HK-2 (cell line): Measurements from ENCODE around the gene FBXW11.
"Not testable (repeated sequence)": the region's sequence is repeated elsewhere in the genome, so short reads cannot be mapped to it uniquely, and the experiment has no call there.

Experiments
- DNase-seq: peaks from one replicate; pipeline ENCODE4 v3.0.0-alpha.2; 2018; ENCODE audit not compliant: unreplicated experiment

Gene FBXW11

DNA sequence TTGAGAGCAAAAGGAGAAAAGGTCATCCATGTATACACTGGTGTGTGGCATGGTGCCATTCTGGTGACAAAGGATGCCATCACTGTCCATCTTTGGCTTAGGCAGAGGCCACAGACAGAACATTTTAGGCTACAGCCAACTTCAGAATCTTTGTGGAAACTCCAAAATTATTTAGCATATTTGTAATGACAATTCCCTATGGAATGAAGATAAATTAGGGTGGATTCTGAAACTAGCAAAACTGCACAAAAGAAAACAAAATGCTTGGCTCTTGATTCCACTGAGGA, 92.5 kb downstream of the FBXW11 start:
- DNase-seq, result no peak

DNA sequence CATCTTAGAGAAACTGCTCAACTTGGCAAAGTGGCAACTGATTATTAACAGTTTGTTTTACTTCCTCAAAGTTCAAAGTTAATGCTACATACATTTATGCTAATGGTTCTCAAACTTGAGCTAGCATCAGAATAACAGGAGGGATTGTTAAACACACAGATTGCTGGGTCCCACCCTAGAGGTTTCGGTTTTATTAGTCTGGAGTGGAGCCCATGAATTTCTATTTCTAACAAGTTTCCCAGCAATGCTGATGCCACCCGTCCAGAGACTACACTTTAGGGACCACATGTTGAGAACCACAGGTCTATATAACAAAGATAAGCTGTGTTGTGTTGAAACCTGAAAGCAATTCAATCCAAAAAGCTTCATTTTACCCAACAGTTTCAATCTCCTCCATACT, 95.3 kb downstream of the FBXW11 start:
- no peak for DNase-seq

DNA sequence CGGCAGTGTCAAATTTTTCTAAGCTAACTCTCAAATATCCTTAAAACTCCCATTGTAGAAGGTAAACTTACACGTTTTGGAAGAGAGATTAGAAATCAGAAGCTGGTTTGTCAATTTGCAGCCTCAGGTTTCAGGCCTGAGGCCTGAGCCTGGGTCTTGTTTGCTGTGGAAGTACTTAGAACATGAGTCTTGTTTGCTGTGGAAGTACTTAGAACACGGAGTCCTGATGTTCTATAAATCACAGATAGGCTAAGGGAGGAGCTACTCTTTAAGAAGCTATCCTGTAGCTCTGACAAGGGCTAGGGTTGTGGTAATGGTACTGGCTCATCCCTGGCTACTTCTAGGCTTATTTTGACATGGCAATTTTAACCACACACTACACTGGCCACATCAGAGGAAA, 97.8 kb downstream of the FBXW11 start:
- no peak for DNase-seq

GRCh38 chr5:171907725-171908343, 98.6 kb downstream of the FBXW11 start:
- DNase-seq, result no peak

DNA sequence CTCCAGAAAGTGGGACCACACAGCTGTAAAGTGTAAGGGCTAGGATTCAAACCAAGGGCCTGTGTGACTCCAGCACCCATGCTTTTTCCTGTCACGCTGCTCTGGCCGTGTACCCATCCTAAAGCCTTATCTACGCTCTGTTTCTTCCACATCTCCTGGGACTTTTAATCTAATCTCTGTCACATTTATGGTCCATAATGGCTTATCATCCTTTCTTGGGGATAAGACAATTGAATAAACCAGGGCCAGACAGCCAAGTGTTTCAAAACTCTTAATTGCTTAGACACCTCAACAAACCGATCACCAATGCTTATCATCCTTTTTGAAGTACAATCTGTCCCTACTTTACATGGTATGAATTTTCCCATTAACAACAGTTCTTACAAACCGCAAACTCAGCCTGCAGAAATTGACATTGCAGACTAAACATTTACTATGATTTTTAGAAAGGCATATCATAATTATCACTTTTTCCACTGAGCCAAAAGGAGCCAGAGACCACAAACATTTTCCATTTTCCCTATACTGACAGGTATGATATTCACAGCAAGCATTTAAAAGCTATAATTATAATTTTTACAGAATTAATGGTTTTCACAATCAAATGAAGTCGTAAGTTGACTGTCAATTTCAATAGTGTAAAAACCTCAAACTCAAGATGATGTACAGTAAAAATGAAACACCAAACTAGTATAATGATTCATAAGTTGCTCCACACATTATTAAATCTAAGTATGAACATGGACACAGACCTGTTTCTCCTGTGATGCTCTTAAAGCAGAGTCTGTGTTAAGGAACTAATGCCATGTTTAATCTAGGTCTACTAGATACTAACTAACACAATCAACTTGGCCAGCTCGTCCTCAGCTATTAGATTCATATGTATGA, 99.5 kb downstream of the FBXW11 start:
- no peak for DNase-seq

DNA sequence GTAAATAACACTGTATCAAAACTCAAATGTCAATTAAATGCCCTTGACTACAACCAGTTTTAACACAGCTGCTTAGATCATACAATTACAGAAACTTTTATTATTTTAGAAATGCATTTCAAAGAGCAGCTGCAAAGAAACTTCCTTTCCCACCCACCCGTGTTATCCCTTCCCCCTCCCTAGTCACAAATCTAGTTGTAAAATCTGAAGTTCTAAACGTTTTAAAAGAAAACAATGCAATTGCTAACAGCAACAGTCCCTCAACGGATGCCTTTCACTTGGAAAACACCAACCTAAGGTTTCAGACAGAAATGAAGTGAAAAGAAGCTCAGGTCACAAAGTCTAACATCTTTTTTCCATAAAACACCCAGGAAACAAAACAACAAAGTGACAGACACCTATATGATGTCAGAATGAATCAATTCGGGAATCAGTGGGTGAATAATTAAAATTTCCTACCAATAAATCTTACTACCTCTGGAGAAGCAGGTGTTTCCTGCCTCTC, 100.3 kb downstream of the FBXW11 start:
- DNase-seq, result no peak

DNA sequence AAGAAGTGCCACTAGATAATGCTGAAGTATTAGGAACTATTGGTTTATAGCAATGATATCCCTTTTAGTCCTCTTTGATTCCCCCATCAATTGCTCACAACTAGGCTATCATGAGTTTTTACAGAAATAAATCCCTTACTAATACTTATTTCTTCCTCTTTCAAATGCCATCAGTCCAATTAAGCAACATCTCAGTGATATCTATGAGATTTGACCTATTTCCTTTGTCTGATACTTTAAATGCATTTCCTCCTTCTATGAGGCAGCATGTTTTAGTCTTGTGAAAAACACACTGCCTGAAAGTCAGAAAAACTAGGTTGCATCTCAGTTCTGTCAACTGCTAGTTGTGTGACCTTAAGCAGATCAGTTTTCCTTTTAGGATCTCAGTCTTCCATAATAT, 101.6 kb downstream of the FBXW11 start:
- DNase-seq, result no peak

DNA sequence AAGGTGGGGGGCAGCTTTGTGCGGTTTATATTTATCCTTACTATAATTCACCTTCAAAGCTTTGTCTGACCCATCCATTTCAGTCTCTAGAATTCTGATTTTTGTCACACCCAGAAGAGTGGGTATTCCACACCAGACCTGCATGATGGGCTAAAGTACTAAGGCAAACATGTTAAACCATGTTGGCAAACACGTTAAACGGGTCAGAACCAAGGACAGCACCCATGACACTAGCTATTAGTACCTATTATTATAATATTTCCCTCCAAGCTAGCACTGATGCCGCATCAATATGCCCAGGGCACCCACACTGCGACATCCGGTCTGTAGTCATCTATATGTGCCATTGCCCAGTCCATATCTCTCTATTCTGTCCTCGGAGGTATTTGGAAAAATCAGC, 104.7 kb downstream of the FBXW11 start:
- no peak for DNase-seq

GRCh38 chr5:171899792-171900191, 106.6 kb downstream of the FBXW11 start:
- no peak for DNase-seq

- no peak for DNase-seq
These were observed 107.6 kb downstream of the FBXW11 start for GRCh38 chr5:171898879-171899278.

GRCh38 chr5:171898386-171898785, 108.1 kb downstream of the FBXW11 start:
- no peak for DNase-seq

DNA sequence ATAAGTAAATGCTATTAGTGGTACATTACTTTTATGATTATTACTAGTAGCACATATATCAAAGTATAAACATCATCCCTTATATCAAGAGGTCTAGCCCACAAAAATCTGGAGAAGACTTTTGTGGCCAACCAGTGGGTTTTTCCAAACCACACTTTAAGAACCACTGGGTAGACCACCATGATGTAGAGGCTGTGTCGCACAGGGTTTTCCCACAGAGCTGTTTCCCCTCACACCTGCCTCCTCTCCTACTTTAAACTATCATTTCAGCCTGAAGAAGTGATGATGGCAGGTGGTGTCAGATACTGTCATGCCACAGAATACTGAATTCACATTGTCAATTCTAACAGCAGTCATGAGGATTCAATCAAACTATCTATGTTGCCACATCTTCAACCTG, 109.2 kb downstream of the FBXW11 start:
- no peak for DNase-seq

GRCh38 chr5:171895081-171895480, 111.4 kb downstream of the FBXW11 start:
- no peak for DNase-seq

GRCh38 chr5:171893290-171893886, 113.0 kb downstream of the FBXW11 start:
- no peak for DNase-seq

GRCh38 chr5:171891595-171891994, 114.8 kb downstream of the FBXW11 start:
- DNase-seq, result no peak

DNA sequence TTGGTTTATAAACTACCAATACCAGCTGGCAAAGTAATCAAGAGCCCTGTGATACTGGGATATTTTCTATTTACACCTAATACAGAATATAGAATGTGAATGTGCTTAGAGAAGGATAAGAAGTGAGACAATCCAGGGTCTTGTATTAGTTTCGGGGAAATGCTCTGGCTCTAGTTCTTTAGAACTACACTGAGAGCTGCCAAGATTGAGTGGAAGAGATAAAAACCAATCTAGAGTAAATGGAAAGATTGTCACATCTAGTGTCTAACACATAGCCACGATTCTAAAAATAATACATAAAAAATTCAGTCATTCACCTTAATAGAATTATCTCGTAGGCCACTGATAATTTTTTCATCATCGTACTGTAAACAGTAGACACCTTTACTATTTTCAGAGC, 115.3 kb downstream of the FBXW11 start:
- DNase-seq, result no peak

GRCh38 chr5:171888051-171888481, 118.4 kb downstream of the FBXW11 start:
- DNase-seq, result no peak

GRCh38 chr5:171886037-171886436, 120.4 kb downstream of the FBXW11 start:
- not testable (repeated sequence) for DNase-seq

DNA sequence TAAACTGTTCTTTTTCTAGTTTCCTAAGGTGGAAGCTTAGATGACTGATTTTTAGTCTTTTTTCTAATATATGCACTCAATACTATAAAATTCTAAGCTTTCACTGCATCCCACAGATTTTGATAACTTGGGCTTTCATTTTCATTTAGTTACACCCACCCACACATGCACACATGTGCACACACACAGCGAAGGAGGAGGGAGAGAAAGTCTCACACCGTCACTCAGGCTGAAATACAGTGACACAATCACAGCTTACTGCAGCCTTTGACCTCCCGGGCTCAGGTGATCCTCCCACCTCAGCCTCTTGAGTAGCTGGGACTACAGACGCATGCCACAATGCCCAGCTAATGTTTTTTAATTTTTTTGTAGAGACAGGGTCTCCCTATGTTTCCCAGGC, 124.3 kb downstream of the FBXW11 start:
- DNase-seq, result no peak

GRCh38 chr5:171874234-171874633, 132.2 kb downstream of the FBXW11 start:
- DNase-seq, result no peak

DNA sequence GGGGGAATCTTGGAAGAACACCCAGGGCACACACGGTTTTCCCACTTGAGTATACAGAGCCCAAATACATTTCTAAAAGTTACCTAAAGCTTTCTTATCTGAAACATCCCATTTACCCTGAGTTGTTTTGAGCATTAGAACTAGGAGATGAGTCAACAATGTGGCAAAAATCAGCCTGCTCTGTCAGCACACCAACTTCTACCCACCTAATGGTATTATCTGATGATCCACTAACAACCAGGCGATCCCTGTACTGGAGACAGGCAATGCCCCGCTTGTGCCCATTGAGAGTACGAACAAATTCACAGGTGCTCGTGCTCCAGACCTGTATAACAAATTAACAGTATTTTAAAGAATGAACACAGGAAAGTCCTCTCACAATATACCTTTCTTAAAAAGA, 133.8 kb downstream of the FBXW11 start:
- DNase-seq, result no peak

GRCh38 chr5:171871711-171872110, 134.7 kb downstream of the FBXW11 start:
- no peak for DNase-seq

DNA sequence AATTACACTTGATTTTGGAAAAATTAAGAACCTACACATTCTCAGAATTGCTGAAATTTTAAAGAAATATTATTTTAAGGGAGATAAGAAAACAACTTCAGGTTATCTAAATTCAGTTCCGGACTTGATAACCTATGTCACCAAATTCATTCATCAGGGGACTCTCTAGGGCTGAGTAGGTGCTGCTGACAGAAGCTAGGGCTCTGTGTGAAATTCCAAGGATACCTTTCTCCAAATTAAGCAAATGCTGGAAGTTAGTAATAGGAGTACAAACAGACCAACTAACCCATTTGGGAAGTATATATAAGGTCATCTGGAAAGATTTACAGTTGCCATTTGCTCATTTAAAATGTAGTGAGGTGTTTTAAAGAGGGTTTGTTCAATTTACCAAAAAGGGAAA, 136.5 kb downstream of the FBXW11 start:
- DNase-seq, result no peak
